H9 (cell line): ENCODE data around the gene SGF29. TPM values are rescaled to one million over a fixed set of nuclear protein-coding genes. Genes with fewer than 3 reads are reported as not detected.
"Not testable (repeated sequence)": the region's sequence is repeated elsewhere in the genome, so short reads cannot be mapped to it uniquely, and the experiment has no call there.

Experiments
- DNase-seq: peaks from one replicate; pipeline ENCODE4 v3.0.0-alpha.2; 2017
- H2AFZ ChIP-seq: one replicate; pipeline ENCODE4 v1.6.1; 2013; ENCODE audit warnings: mild to moderate bottlenecking, low read length, control low read depth, moderate library complexity
- H2AK5ac ChIP-seq: 2 replicates; pipeline ENCODE4 v1.6.1; 2013; ENCODE audit warnings: low read length, control low read depth, mixed read lengths; ENCODE audit not compliant: insufficient read length
- H2BK120ac ChIP-seq: one replicate; pipeline ENCODE4 v1.6.1; 2013; ENCODE audit warnings: low read depth, mild to moderate bottlenecking, low read length, control low read depth, inconsistent platforms; ENCODE audit not compliant: poor library complexity, severe bottlenecking
- H2BK12ac ChIP-seq: 2 replicates; pipeline ENCODE4 v1.6.1; 2013; ENCODE audit warnings: low read length, control low read depth, mixed read lengths, low read depth; ENCODE audit not compliant: insufficient read length
- H2BK15ac ChIP-seq: 2 replicates; pipeline ENCODE4 v1.6.1; 2013; ENCODE audit warnings: low read depth, low read length, control low read depth
- H2BK20ac ChIP-seq: one replicate; pipeline ENCODE4 v1.6.1; 2013; ENCODE audit warnings: low read depth, mild to moderate bottlenecking, low read length, control low read depth, inconsistent platforms; ENCODE audit not compliant: poor library complexity, severe bottlenecking
- H2BK5ac ChIP-seq: 2 replicates; pipeline ENCODE4 v1.6.1; 2013; ENCODE audit warnings: low read length, control low read depth, mixed read lengths; ENCODE audit not compliant: insufficient read length
- H3K14ac ChIP-seq: 2 replicates; pipeline ENCODE4 v1.6.1; 2013; ENCODE audit warnings: low read length, control low read depth; ENCODE audit not compliant: insufficient read depth
- H3K18ac ChIP-seq: 2 replicates; pipeline ENCODE4 v1.6.1; 2013; ENCODE audit warnings: low read depth, mild to moderate bottlenecking, mixed read lengths, low read length, control low read depth; ENCODE audit not compliant: insufficient read length
- H3K23ac ChIP-seq: 2 replicates; pipeline ENCODE4 v1.6.1; 2013; ENCODE audit warnings: low read length, control low read depth, mixed read lengths, low read depth; ENCODE audit not compliant: insufficient read length
- H3K23me2 ChIP-seq: 2 replicates; pipeline ENCODE4 v1.6.1; 2013; ENCODE audit warnings: low read depth, mild to moderate bottlenecking, mixed read lengths, low read length, control low read depth; ENCODE audit not compliant: insufficient read length, poor library complexity, severe bottlenecking
- H3K27ac ChIP-seq: 2 replicates; pipeline ENCODE4 v1.5.1; 2013; ENCODE audit warnings: low read length, control low read depth, mixed read lengths, low read depth; ENCODE audit not compliant: insufficient read length
- H3K27me3 ChIP-seq: 2 replicates; pipeline ENCODE4 v1.6.1; 2013; ENCODE audit warnings: low read length, control low read depth, inconsistent platforms; ENCODE audit not compliant: insufficient read depth
- H3K4ac ChIP-seq: 2 replicates; pipeline ENCODE4 v1.6.1; 2013; ENCODE audit warnings: low read depth, mild to moderate bottlenecking, control low read depth, inconsistent platforms, low read length, moderate library complexity
- H3K4me1 ChIP-seq: 2 replicates; pipeline ENCODE4 v1.6.1; 2013; ENCODE audit warnings: low read length, control low read depth, inconsistent platforms; ENCODE audit not compliant: insufficient read depth
- H3K4me2 ChIP-seq: 2 replicates; pipeline ENCODE4 v1.6.1; 2013; ENCODE audit warnings: low read length, control low read depth, mixed read lengths; ENCODE audit not compliant: insufficient read length, insufficient read depth
- H3K56ac ChIP-seq: 2 replicates; pipeline ENCODE4 v1.6.1; 2013; ENCODE audit warnings: low read depth, mild to moderate bottlenecking, mixed read lengths, low read length, control low read depth; ENCODE audit not compliant: insufficient read length
- H3K79me1 ChIP-seq: 2 replicates; pipeline ENCODE4 v1.6.1; 2013; ENCODE audit warnings: low read depth, mild to moderate bottlenecking, moderate library complexity, low read length, control low read depth, inconsistent platforms; ENCODE audit not compliant: insufficient read depth, poor library complexity, severe bottlenecking
- H3K79me2 ChIP-seq: 2 replicates; pipeline ENCODE4 v1.6.1; 2013; ENCODE audit warnings: low read length, control low read depth, inconsistent platforms; ENCODE audit not compliant: insufficient read depth
- H3K9ac ChIP-seq: 2 replicates; pipeline ENCODE4 v1.6.1; 2013; ENCODE audit warnings: low read length, control low read depth, mixed read lengths; ENCODE audit not compliant: insufficient read length; ENCODE audit errors: extremely low read depth
- H3K9me3 ChIP-seq: one replicate; pipeline ENCODE4 v1.6.1; 2013; ENCODE audit warnings: low read depth, low read length, inconsistent platforms; ENCODE audit not compliant: control insufficient read depth
- H3T11ph ChIP-seq: one replicate; pipeline ENCODE4 v1.6.1; 2013; ENCODE audit warnings: mild to moderate bottlenecking, low read length, control low read depth, inconsistent platforms
- H4K20me1 ChIP-seq: one replicate; pipeline ENCODE4 v1.6.1; 2013; ENCODE audit not compliant: control insufficient read depth, insufficient read length, insufficient read depth
- H4K5ac ChIP-seq: 2 replicates; pipeline ENCODE4 v1.6.1; 2013; ENCODE audit warnings: low read depth, mild to moderate bottlenecking, mixed read lengths, low read length, control low read depth; ENCODE audit not compliant: insufficient read length
- H4K8ac ChIP-seq: replicated peaks from 2 replicates; pipeline ENCODE4 v1.6.1; 2013; ENCODE audit warnings: low read length, control low read depth, mixed read lengths, low read depth; ENCODE audit not compliant: insufficient read length
- H4K91ac ChIP-seq: 2 replicates; pipeline ENCODE4 v1.6.1; 2013; ENCODE audit warnings: low read depth, mild to moderate bottlenecking, moderate library complexity, mixed read lengths, low read length, control low read depth; ENCODE audit not compliant: insufficient read length
- H3K27ac Mint-ChIP-seq, 3 experiments: 2 replicates in 2 of 3; 3 replicates in 1 of 3; pipeline ENCODE4 v1.8.0; 2020 to 2021; ENCODE audit warnings: mixed read lengths in 3 of 3, mild to moderate bottlenecking in 1 of 3, moderate library complexity in 1 of 3
- H3K27me3 Mint-ChIP-seq: 2 replicates; pipeline ENCODE4 v1.8.0; 2021; ENCODE audit warnings: low read depth, mild to moderate bottlenecking, moderate library complexity, mixed read lengths
- H3K36me3 Mint-ChIP-seq, 3 experiments: 2 replicates in 2 of 3; 3 replicates in 1 of 3; pipeline ENCODE4 v1.8.0; 2020 to 2021; ENCODE audit warnings: low read depth in 3 of 3, mixed read lengths in 3 of 3; ENCODE audit not compliant: insufficient read depth in 1 of 3
- H3K4me1 Mint-ChIP-seq, 2 experiments: 2 replicates each; pipeline ENCODE4 v1.8.0; 2020; ENCODE audit warnings: mixed read lengths in 2 of 2
- H3K4me3 Mint-ChIP-seq, 2 experiments: 2 replicates in 1 of 2; 3 replicates in 1 of 2; pipeline ENCODE4 v1.8.0; 2020 to 2021; ENCODE audit warnings: mild to moderate bottlenecking in 2 of 2, mixed read lengths in 2 of 2, moderate library complexity in 1 of 2
- H3K9me3 Mint-ChIP-seq, 2 experiments: 2 replicates in 1 of 2; 3 replicates in 1 of 2; pipeline ENCODE4 v1.8.0; 2020; ENCODE audit warnings: mild to moderate bottlenecking in 2 of 2, mixed read lengths in 2 of 2, moderate library complexity in 1 of 2
- CTCF ChIP-seq: fragments of 200-600 bp; sonication (generic); conservative IDR thresholded peaks from 3 replicates; pipeline ENCODE4 v1.8.0; 2021; ENCODE audit warnings: antibody characterized with exemption, mild to moderate bottlenecking
- WGBS: extraction: QIAGEN DNeasy Blood & Tissue Kit; methylation state at CpG from one replicate; pipeline ENCODE4 v1.1.7; 2013; ENCODE audit warnings: missing lambda C conversion rate, low lambda C conversion rate, mixed read lengths; ENCODE audit not compliant: insufficient read length; ENCODE audit errors: extremely low coverage; 5-methylcytosine and 5-hydroxymethylcytosine counted together
- total RNA-seq: library from RNA; stranded (reverse); gene quantifications from 2 replicates; pipeline ENCODE4 v1.2.1, GENCODE V29; 2021

Gene SGF29
- total RNA-seq, 1 experiment from 2014 or later: 24.8 TPM

GRCh38 chr16:28597692-28598261, 44.1 kb downstream of the SGF29 start:
- peaks cover 0 to 5% (median 2%) of the 10 kb centered on the region in 3 experiments; a peak in 3 of 7 replicates for H3K36me3 Mint-ChIP-seq
- no peaks in the 10 kb centered on the region for H3K9me3 Mint-ChIP-seq
- Histone ChIP-seq H3K4ac (no peak overlapping the region), H2BK120ac (no peak overlapping the region), H3K4me1 (no peaks in the 10 kb centered on the region; the same call in 1 of the 2 replicates), H3K14ac (no peak overlapping the region), H2BK15ac (no peak overlapping the region), H2AFZ (no peak overlapping the region), H4K8ac (no peak overlapping the region), H4K91ac (no peak overlapping the region), H3K56ac (no peak overlapping the region), H2BK12ac (no peak overlapping the region), H2AK5ac (no peak overlapping the region), H3K23me2 (no peaks in the 10 kb centered on the region), H3T11ph (no peak overlapping the region), H3K23ac (no peak overlapping the region), H3K27ac (no peak overlapping the region), H3K9me3 (no peaks in the 10 kb centered on the region), H2BK5ac (no peak overlapping the region), H2BK20ac (no peak overlapping the region), H4K5ac (no peak overlapping the region), H3K79me1 (no peaks in the 10 kb centered on the region), H4K20me1 (no peaks in the 10 kb centered on the region), H3K79me2 (no peaks in the 10 kb centered on the region), H3K27me3 (no peaks in the 10 kb centered on the region), H3K18ac (no peak overlapping the region), H3K9ac (no peak overlapping the region), H3K4me2 (no peak overlapping the region)
- WGBS: no CpG with 5 or more reads among the region's 9 CpGs
- no peaks in the 10 kb centered on the region for H3K27me3 Mint-ChIP-seq
- peaks cover 20 to 23% of the 10 kb centered on the region in 2 experiments for H3K4me1 Mint-ChIP-seq
- H3K27ac Mint-ChIP-seq: peak overlapping the region in 1 of 3 experiments; percentile 59; a peak in 2 of 7 replicates
- TF ChIP-seq CTCF: no peak
- DNase-seq: peak; percentile 65
- no peak overlapping the region for H3K4me3 Mint-ChIP-seq

DNA sequence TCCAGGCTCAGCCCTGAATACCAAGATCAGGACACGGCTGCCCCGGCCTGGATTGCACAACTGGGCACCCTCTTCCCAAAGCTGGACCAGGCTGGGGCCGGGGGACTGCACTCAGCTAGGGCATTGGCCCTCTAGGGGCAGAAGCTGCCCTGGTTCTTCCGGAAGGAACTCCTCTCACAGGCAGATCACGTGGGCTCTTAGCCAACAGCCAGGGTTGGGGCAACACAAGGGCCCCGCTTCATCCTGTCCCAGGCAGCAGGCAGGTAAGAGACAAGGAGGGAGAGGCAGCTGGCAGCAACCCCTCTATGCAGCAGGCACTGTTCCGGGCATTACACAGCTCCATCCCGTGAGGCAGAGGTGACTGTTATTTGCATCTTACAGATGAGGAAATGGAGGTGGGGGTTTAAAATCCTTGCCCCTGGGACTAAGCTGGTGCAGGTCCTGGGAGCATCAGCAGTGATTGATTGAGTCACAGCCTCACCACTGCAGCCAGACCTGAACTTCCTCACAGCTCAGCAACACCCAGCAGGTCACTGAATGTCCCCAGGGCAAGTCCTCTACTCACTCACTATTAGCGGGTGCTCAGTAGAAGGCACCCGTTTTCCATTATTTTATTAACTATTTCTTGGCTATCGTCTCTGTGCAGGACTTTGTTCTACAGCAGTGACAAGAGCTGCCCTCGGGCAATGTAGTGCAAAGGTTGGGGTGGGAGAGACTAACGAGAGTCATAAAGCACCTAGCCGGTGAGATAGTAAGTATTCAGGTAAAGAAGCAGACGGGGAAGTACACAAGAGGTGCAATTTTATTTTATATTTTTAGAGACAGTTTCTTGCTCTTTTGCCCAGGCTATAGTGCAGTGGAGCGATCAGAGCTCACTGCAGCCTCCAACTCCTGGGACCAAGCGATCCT, 45.9 kb downstream of the SGF29 start:
- H3K79me2 ChIP-seq, H4K5ac ChIP-seq, H3T11ph ChIP-seq, H2BK15ac ChIP-seq, H4K20me1 ChIP-seq, H3K4me1 ChIP-seq, H3K9ac ChIP-seq, H2AK5ac ChIP-seq, H3K4me3 Mint-ChIP-seq, H3K4me2 ChIP-seq, DNase-seq, H3K14ac ChIP-seq, H3K27me3 Mint-ChIP-seq, H3K27me3 ChIP-seq, H3K9me3 Mint-ChIP-seq, H3K79me1 ChIP-seq, H3K56ac ChIP-seq, H2BK20ac ChIP-seq, H3K36me3 Mint-ChIP-seq, H3K9me3 ChIP-seq, H4K8ac ChIP-seq, H2BK12ac ChIP-seq, H2BK120ac ChIP-seq, H3K23me2 ChIP-seq, H2AFZ ChIP-seq, H3K27ac ChIP-seq, H4K91ac ChIP-seq, H2BK5ac ChIP-seq, H3K27ac Mint-ChIP-seq, H3K23ac ChIP-seq, H3K4ac ChIP-seq, H3K18ac ChIP-seq: not testable (repeated sequence)
- peaks cover 20 to 23% of the 10 kb centered on the region in 2 experiments for H3K4me1 Mint-ChIP-seq
- WGBS: no CpG with 5 or more reads among the region's 17 CpGs
